ENCODE measurements around the gene SRM.
"Not testable (repeated sequence)": the region's sequence is repeated elsewhere in the genome, so short reads cannot be mapped to it uniquely, and the experiment has no call there.

SRM gene

DNA sequence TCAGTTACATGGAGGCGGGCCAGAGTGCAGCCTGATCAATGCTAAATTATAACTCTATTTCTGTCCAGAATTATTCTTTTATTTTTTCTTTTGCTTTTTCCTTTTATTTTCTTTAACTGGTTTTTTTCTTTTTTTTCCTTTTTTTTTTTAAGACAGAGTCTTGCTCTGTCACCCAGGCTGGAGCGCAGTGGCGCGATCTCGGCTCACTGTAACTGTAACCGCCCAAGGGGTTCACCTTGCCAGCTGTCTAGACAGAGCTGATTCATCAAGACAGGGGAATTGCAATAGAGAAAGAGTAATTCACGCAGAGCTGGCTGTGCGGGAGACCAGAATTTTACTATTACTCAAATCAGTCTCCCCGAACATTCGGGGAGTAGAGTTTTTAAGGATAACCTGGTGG lies 8.7 kb downstream of the SRM start:
- H3K36me3 ChIP-seq (ENCODE audit: control insufficient read depth in 2 of 2, insufficient read depth in 1 of 2, low read length in 2 of 2) = peaks cover 0 to 29% of the 10 kb centered on the region in 2 experiments; a peak in 2 of 3 replicates
- H3K4me1 ChIP-seq (ENCODE audit: control insufficient read depth, insufficient read depth, low read length); H3K9me3 ChIP-seq (ENCODE audit: control insufficient read depth, insufficient read depth, low read depth, low read length); POLR2A ChIA-PET; H3K4me3 ChIP-seq (ENCODE audit: low read depth, low read length); H3K27ac ChIP-seq (ENCODE audit: extremely low read depth, low read depth, low read length): not testable (repeated sequence)
- CTCF ChIA-PET = interaction anchor here (7.3 kb wide), 1 partner anchor 13 kb away, joined by 47 read pairs; no protein-coding TSS in a partner anchor

DNA sequence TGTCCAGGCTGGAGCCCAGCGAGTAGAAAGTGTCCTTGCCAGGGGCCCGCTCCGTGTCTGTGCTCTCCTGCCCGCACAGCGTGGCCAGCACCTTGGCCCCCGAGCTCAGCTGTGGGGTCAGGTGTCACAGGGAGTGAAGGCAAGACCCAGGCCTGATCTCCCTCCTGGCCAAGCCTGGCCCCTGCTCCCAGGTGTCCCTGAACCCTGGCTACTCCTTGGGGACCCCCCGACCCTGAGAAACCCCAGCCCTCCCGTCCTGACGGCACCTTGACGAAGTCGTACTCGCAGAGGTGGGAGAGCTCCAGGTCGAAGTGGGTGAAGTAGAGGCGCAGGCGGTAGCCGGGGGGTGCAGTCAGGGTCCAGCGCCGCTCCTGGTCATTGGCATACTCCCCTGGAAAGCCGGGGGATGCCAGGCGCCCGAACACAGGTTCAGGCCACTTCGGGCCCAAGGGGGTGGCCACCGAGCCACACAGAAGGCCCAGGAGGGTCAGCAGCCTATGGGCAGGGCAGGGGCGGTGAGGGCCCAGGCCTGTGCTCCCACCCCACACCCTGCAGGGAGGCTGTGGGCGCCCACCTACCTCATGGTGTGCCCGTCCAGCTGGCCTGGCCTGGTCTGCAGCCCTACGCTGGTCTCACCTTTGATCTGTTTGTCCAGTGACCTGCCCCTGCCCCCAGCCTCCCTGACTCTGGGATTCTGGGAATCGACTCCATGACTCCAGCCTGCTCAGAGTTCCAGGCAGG lies 13.0 kb downstream of the SRM start, which contains the start of gene MASP2:
MASP2 (minus strand) TSS at position 615 of the 741 bp plus-strand sequence; CDS start at position 583, 32 bp downstream.
- Histone ChIP-seq H3K27ac (ENCODE audit: extremely low read depth, low read depth, low read length) (no peak within 1 kb of the TSS), H3K36me3 (ENCODE audit: control insufficient read depth in 2 of 2, insufficient read depth in 1 of 2, low read length in 2 of 2) (no peaks in the 10 kb centered on the region), H3K4me3 (ENCODE audit: low read depth, low read length) (no peak within 1 kb of the TSS), H3K9me3 (ENCODE audit: control insufficient read depth, insufficient read depth, low read depth, low read length) (no peaks in the 10 kb centered on the region), H3K4me1 (ENCODE audit: control insufficient read depth, insufficient read depth, low read length) (no peaks in the 10 kb centered on the region)
- no peak for TF ChIP-seq ZNF24 (tag by site-specific recombination; IDR thresholded peaks at IDR 0.05)
- TF ChIP-seq IKZF3 (tag by site-specific recombination; IDR thresholded peaks at IDR 0.05) = no peak
- no peak for TF ChIP-seq SP3 (tag by site-specific recombination; IDR thresholded peaks at IDR 0.05)
- TF ChIP-seq ZNF558 (tag by site-specific recombination; IDR thresholded peaks at IDR 0.05) = no peak
- TF ChIP-seq ZNF10 (tag by site-specific recombination; IDR thresholded peaks at IDR 0.05) = no peak
- no peak for TF ChIP-seq HOXD13 (CRISPR knock-in tag; IDR thresholded peaks at IDR 0.05; ENCODE audit: borderline replicate concordance)
- TF ChIP-seq ZNF324 (tag by site-specific recombination; IDR thresholded peaks at IDR 0.05) = no peak
- TF ChIP-seq, protein P1, sequence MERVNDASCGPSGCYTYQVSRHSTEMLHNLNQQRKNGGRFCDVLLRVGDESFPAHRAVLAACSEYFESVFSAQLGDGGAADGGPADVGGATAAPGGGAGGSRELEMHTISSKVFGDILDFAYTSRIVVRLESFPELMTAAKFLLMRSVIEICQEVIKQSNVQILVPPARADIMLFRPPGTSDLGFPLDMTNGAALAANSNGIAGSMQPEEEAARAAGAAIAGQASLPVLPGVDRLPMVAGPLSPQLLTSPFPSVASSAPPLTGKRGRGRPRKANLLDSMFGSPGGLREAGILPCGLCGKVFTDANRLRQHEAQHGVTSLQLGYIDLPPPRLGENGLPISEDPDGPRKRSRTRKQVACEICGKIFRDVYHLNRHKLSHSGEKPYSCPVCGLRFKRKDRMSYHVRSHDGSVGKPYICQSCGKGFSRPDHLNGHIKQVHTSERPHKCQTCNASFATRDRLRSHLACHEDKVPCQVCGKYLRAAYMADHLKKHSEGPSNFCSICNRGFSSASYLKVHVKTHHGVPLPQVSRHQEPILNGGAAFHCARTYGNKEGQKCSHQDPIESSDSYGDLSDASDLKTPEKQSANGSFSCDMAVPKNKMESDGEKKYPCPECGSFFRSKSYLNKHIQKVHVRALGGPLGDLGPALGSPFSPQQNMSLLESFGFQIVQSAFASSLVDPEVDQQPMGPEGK (tag by site-specific recombination; IDR thresholded peaks at IDR 0.05) = no peak
- TF ChIP-seq ZSCAN30 (tag by site-specific recombination; IDR thresholded peaks at IDR 0.05) = no peak
- no peak for TF ChIP-seq ZNF416 (tag by site-specific recombination; IDR thresholded peaks at IDR 0.05)
- TF ChIP-seq ZNF747 (tag by site-specific recombination; IDR thresholded peaks at IDR 0.05) = no peak
- CTCF ChIA-PET = interaction anchor here (7.3 kb wide), 1 partner anchor 9 kb away, joined by 47 read pairs; no protein-coding TSS in a partner anchor
- POLR2A ChIA-PET = no interaction called here

DNA sequence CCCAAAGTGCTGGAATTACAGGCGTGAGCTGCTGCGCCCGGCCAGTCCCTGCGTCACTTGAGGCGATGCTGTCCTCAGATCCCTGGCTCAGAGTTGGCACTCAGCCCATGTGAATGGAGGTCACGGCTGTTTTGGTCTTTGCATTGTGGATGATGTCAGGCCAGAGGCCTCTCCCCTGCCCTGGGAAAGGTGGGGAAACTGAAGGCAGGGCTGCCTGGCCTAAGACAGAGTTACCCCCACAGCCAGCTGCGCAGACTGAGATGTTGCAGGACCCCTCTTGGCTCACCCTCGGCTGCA lies 13.6 kb downstream of the SRM start:
- Histone ChIP-seq H3K9me3 (ENCODE audit: control insufficient read depth, insufficient read depth, low read depth, low read length) (no peaks in the 10 kb centered on the region), H3K27ac (ENCODE audit: extremely low read depth, low read depth, low read length) (no peak overlapping the region), H3K36me3 (ENCODE audit: control insufficient read depth in 2 of 2, insufficient read depth in 1 of 2, low read length in 2 of 2) (no peaks in the 10 kb centered on the region), H3K4me3 (ENCODE audit: low read depth, low read length) (no peak overlapping the region), H3K4me1 (ENCODE audit: control insufficient read depth, insufficient read depth, low read length) (no peaks in the 10 kb centered on the region)
- ChIA-PET POLR2A (no interaction called here), CTCF (interaction anchor here (7.3 kb wide), 1 partner anchor 8 kb away, joined by 47 read pairs; no protein-coding TSS in a partner anchor)
- no peak for TF ChIP-seq MZF1 (tag by site-specific recombination; IDR thresholded peaks at IDR 0.05; ENCODE audit: borderline replicate concordance)
- no peak for TF ChIP-seq ZNF214 (tag by site-specific recombination; IDR thresholded peaks at IDR 0.05; ENCODE audit: borderline replicate concordance)
- no peak for TF ChIP-seq KLF9 (tag by site-specific recombination; IDR thresholded peaks at IDR 0.05; ENCODE audit: low read depth)
- TF ChIP-seq ZNF112 (tag by site-specific recombination; IDR thresholded peaks at IDR 0.05) = no peak
- no peak for TF ChIP-seq ZNF837 (tag by site-specific recombination; IDR thresholded peaks at IDR 0.05)
- TF ChIP-seq, protein P2, sequence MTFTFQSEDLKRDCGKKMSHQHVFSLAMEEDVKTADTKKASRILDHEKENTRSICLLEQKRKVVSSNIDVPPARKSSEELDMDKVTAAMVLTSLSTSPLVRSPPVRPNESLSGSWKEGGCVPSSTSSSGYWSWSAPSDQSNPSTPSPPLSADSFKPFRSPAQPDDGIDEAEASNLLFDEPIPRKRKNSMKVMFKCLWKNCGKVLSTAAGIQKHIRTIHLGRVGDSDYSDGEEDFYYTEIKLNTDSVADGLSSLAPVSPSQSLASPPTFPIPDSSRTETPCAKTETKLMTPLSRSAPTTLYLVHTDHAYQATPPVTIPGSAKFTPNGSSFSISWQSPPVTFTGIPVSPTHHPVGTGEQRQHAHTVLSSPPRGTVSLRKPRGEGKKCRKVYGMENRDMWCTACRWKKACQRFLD (tag by site-specific recombination; IDR thresholded peaks at IDR 0.05) = no peak
- no peak for TF ChIP-seq ZNF548 (tag by site-specific recombination; IDR thresholded peaks at IDR 0.05)
- TF ChIP-seq ZNF416 (tag by site-specific recombination; IDR thresholded peaks at IDR 0.05) = no peak
- TF ChIP-seq SP3 (tag by site-specific recombination; IDR thresholded peaks at IDR 0.05) = no peak
- TF ChIP-seq ZNF266 (tag by site-specific recombination; IDR thresholded peaks at IDR 0.05; ENCODE audit: low read depth) = no peak
- TF ChIP-seq, protein P3, sequence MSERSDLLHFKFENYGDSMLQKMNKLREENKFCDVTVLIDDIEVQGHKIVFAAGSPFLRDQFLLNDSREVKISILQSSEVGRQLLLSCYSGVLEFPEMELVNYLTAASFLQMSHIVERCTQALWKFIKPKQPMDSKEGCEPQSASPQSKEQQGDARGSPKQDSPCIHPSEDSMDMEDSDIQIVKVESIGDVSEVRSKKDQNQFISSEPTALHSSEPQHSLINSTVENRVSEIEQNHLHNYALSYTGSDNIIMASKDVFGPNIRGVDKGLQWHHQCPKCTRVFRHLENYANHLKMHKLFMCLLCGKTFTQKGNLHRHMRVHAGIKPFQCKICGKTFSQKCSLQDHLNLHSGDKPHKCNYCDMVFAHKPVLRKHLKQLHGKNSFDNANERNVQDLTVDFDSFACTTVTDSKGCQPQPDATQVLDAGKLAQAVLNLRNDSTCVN (tag by site-specific recombination; optimal IDR thresholded peaks at IDR 0.05) = no peak
- TF ChIP-seq GLI4 (tag by site-specific recombination; IDR thresholded peaks at IDR 0.05) = no peak
- TF ChIP-seq ZNF600 (tag by site-specific recombination; IDR thresholded peaks at IDR 0.05) = no peak
- TF ChIP-seq ZBTB7A (tag by site-specific recombination; IDR thresholded peaks at IDR 0.05; ENCODE audit: low read depth) = no peak
- no peak for TF ChIP-seq ZNF202 (tag by site-specific recombination; IDR thresholded peaks at IDR 0.05; ENCODE audit: borderline replicate concordance)
- no peak for TF ChIP-seq ZFP69B (tag by site-specific recombination; IDR thresholded peaks at IDR 0.05)
- TF ChIP-seq ZNF211 (tag by site-specific recombination; IDR thresholded peaks at IDR 0.05; ENCODE audit: low read depth) = no peak
- TF ChIP-seq, protein P4, sequence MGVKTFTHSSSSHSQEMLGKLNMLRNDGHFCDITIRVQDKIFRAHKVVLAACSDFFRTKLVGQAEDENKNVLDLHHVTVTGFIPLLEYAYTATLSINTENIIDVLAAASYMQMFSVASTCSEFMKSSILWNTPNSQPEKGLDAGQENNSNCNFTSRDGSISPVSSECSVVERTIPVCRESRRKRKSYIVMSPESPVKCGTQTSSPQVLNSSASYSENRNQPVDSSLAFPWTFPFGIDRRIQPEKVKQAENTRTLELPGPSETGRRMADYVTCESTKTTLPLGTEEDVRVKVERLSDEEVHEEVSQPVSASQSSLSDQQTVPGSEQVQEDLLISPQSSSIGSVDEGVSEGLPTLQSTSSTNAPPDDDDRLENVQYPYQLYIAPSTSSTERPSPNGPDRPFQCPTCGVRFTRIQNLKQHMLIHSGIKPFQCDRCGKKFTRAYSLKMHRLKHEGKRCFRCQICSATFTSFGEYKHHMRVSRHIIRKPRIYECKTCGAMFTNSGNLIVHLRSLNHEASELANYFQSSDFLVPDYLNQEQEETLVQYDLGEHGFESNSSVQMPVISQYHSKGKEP (tag by site-specific recombination; IDR thresholded peaks at IDR 0.05) = no peak

Measured in HEK293 (cell line).